Measurements from ENCODE around the gene FAM89A. TPM values are rescaled to one million over a fixed set of nuclear protein-coding genes. Genes with fewer than 3 reads are reported as not detected.

FAM89A gene
- total and polyA plus RNA-seq, 9 donors = 7.0 to 18.0 (median 9.6) TPM

DNA sequence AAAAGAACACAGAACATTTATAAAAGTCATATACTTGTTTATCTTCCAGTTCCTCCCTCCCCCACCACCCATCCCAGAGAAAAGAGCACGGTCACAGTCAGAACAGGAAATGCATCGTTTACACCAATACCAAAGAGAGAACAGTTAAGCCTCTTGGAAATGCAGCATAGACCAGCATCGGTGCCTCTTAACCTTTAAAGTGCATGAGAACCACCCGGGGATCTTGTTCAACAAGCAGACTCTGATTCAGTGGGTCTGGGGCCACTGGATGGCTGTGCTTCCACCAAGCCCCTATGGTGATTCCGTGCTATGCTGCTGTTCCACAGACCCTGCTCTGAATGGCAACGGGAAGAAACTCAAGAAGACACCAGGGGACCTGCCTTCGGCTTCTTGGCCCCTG lies 19.2 kb downstream of the FAM89A start:
- intact Hi-C loops (cut with DNase I) = no loop called here
- TF ChIP-seq POLR2A (IDR thresholded peaks at IDR 0.05) (no peak), EP300 (IDR thresholded peaks at IDR 0.05) (no peak)
- TF ChIP-seq, protein P1, sequence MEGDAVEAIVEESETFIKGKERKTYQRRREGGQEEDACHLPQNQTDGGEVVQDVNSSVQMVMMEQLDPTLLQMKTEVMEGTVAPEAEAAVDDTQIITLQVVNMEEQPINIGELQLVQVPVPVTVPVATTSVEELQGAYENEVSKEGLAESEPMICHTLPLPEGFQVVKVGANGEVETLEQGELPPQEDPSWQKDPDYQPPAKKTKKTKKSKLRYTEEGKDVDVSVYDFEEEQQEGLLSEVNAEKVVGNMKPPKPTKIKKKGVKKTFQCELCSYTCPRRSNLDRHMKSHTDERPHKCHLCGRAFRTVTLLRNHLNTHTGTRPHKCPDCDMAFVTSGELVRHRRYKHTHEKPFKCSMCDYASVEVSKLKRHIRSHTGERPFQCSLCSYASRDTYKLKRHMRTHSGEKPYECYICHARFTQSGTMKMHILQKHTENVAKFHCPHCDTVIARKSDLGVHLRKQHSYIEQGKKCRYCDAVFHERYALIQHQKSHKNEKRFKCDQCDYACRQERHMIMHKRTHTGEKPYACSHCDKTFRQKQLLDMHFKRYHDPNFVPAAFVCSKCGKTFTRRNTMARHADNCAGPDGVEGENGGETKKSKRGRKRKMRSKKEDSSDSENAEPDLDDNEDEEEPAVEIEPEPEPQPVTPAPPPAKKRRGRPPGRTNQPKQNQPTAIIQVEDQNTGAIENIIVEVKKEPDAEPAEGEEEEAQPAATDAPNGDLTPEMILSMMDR (IDR thresholded peaks at IDR 0.05) = no peak
- Histone ChIP-seq H3K4me1 (ENCODE audit: insufficient read depth) (no peaks in the 10 kb centered on the region), H3K9me3 (no peaks in the 10 kb centered on the region), H3K36me3 (no peaks in the 10 kb centered on the region), H3K27me3 (no peaks in the 10 kb centered on the region), H3K27ac (no peak overlapping the region), H3K4me3 (no peak overlapping the region)
- DNase-seq = no peak
- 59 to 63% (median 61%) methylated on average over 7 of the region's 7 CpGs for WGBS, 3 donors

DNA sequence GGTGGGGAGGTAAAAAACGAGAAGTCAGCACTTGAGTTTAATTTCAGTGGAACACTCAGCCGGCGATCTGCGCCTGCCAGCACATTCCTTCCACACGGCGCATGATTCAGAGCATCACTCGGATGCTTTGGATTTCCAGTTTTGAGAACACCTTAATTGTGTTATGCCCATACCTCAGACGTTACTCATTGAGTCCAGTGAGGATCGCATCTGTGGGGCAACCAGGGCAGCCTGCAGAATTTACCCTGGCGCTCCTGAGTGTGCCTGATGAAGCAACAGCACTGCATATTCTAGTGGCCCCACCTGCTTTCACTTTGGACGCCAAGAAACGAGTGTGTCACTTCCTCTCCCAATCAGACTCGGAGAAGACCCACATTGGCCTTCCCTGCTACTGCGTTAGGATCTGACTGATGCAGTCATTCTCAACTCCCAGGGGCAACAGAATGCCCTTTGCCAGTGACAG lies 19.9 kb downstream of the FAM89A start:
- TF ChIP-seq, protein P1 (IDR thresholded peaks at IDR 0.05) = no peak
- TF ChIP-seq POLR2A (IDR thresholded peaks at IDR 0.05) (no peak), EP300 (IDR thresholded peaks at IDR 0.05) (no peak)
- no peak overlapping the region for H3K27ac ChIP-seq
- H3K36me3 ChIP-seq = no peaks in the 10 kb centered on the region
- H3K27me3 ChIP-seq = no peaks in the 10 kb centered on the region
- 83 to 84% (median 83%) methylated on average over 14 of the region's 14 CpGs for WGBS, 3 donors
- no peaks in the 10 kb centered on the region for H3K9me3 ChIP-seq
- intact Hi-C loops (cut with DNase I) = no loop called here
- DNase-seq = no peak
- H3K4me1 ChIP-seq (ENCODE audit: insufficient read depth) = no peaks in the 10 kb centered on the region
- no peak overlapping the region for H3K4me3 ChIP-seq

DNA sequence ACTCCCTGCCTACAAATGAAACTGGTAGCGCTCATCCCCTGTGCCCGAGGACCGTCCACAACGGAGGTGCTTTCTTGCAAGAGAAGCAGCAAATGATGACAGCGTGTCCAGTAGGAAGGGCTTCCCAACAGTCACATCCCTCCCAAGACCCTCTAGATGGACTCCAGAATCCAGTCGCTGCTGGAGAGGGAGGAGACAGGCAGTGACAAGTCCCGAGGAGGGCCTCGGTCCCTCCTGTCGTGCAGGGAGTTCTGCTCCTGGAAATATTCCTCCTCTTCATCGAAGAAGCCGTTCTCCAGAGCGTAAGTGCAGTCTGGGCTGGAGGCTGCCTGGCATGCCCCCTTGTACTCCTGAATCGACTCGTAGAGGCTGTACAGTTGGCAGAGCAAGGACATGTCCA lies 20.3 kb downstream of the FAM89A start:
- no peaks in the 10 kb centered on the region for H3K4me1 ChIP-seq (ENCODE audit: insufficient read depth)
- H3K36me3 ChIP-seq = no peaks in the 10 kb centered on the region
- H3K9me3 ChIP-seq = no peaks in the 10 kb centered on the region
- H3K4me3 ChIP-seq = no peak overlapping the region
- intact Hi-C loops (cut with DNase I) = no loop called here
- TF ChIP-seq POLR2A (IDR thresholded peaks at IDR 0.05) (no peak), EP300 (IDR thresholded peaks at IDR 0.05) (no peak)
- TF ChIP-seq, protein P1 (IDR thresholded peaks at IDR 0.05) = no peak
- no peak for DNase-seq
- H3K27ac ChIP-seq = no peak overlapping the region
- WGBS, 3 donors = 91% methylated on average over 14 of the region's 14 CpGs
- no peaks in the 10 kb centered on the region for H3K27me3 ChIP-seq

DNA sequence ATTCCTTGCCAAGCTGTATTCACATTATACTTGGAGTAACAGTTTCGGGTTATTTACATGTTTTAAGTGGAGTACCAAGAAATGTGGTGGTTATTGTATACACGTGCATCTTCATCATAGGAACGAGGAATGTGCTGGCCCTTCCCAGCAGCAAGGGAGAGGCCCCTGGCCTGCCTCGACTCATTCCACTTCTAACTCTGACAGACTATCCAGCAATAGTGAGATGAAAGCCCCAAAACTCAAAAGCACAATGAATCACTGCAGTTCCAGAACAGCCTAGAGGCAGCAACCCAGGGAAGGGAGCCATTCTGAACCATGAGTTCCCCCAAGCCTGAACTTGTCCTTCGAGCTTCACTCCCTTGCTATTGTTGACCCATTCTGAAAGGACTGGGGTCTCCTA lies 23.1 kb downstream of the FAM89A start:
- Histone ChIP-seq H3K9me3 (no peaks in the 10 kb centered on the region), H3K27ac (no peak overlapping the region), H3K36me3 (no peaks in the 10 kb centered on the region), H3K4me1 (ENCODE audit: insufficient read depth) (no peaks in the 10 kb centered on the region), H3K4me3 (no peak overlapping the region), H3K27me3 (no peaks in the 10 kb centered on the region)
- intact Hi-C loops (cut with DNase I) = no loop called here
- TF ChIP-seq, protein P1 (IDR thresholded peaks at IDR 0.05) = no peak
- TF ChIP-seq EP300 (IDR thresholded peaks at IDR 0.05) (no peak), POLR2A (IDR thresholded peaks at IDR 0.05) (no peak)
- WGBS, 3 donors = 80 to 88% (median 85%) methylated on average over 5 of the region's 5 CpGs
- DNase-seq = no peak

All from ovary (tissue), 9 donors.